Activated CD8-positive, alpha-beta T cell treated with anti-CD3 and anti-CD28 coated beads for 36 hours (primary cell): Measurements from ENCODE around the gene CSAG3. TPM values are rescaled to one million over a fixed set of nuclear protein-coding genes. Genes with fewer than 3 reads are reported as not detected.
"Not testable (repeated sequence)": the region's sequence is repeated elsewhere in the genome, so short reads cannot be mapped to it uniquely, and the experiment has no call there.

Experiments
- ATAC-seq: fragments of 200-7000 bp; cut with Tn5 transposase; one replicate; pipeline ENCODE4 v1.10.0; 2021; ENCODE audit warnings: mild to moderate bottlenecking, moderate library complexity
- CTCF ChIA-PET: fragments of 350-600 bp; sonication (Branson Sonifier 250); formaldehyde crosslinking; loops from one replicate; lab custom pipeline; 2021; ENCODE audit warnings: antibody characterized with exemption; lab: Charles Lee
- POLR2A ChIA-PET: fragments of 350-600 bp; sonication (Branson Sonifier 250); formaldehyde crosslinking; loops from one replicate; lab custom pipeline; 2021; ENCODE audit warnings: antibody characterized with exemption; lab: Charles Lee
- DNase-seq: peaks from one replicate; pipeline ENCODE4 v3.0.0-alpha.2; 2020
- H3K27ac Mint-ChIP-seq: one replicate; pipeline ENCODE4 v1.8.0; 2021; ENCODE audit warnings: mild to moderate bottlenecking, mixed read lengths
- H3K27me3 Mint-ChIP-seq: one replicate; pipeline ENCODE4 v1.8.0; 2021; ENCODE audit warnings: mixed read lengths
- H3K36me3 Mint-ChIP-seq: one replicate; pipeline ENCODE4 v1.8.0; 2021; ENCODE audit warnings: low read depth, mixed read lengths
- H3K4me1 Mint-ChIP-seq: one replicate; pipeline ENCODE4 v1.8.0; 2021; ENCODE audit warnings: low read depth, mixed read lengths
- H3K4me3 Mint-ChIP-seq: one replicate; pipeline ENCODE4 v1.8.0; 2021; ENCODE audit warnings: mild to moderate bottlenecking, moderate library complexity, mixed read lengths
- H3K9me3 Mint-ChIP-seq: one replicate; pipeline ENCODE4 v1.8.0; 2021; ENCODE audit warnings: mixed read lengths
- intact Hi-C: fragments of 100-400 bp; cut with micrococcal nuclease; formaldehyde crosslinking; loops from one replicate; pipeline ENCODE4 v1.10.0; 2022
- total RNA-seq, 2 experiments: library from RNA; stranded (reverse); gene quantifications; one replicate each; pipeline ENCODE4 v1.2.3, GENCODE V29; 2021
- TF ChIP-seq, protein P1 (sequence below): fragments of 200-600 bp; IDR thresholded peaks from one replicate; pipeline ENCODE4 v1.8.0; 2022; ENCODE audit warnings: antibody characterized with exemption, mild to moderate bottlenecking

The CSAG3 gene
- total RNA-seq, 2 experiments from 2014 or later, result not detected

- POLR2A ChIA-PET, intact Hi-C loops, H3K36me3 Mint-ChIP-seq, ATAC-seq, DNase-seq, H3K4me1 Mint-ChIP-seq, H3K27ac Mint-ChIP-seq, H3K4me3 Mint-ChIP-seq, H3K9me3 Mint-ChIP-seq, H3K27me3 Mint-ChIP-seq, CTCF ChIA-PET: not testable (repeated sequence)
Observed at GRCh38 chrX:152769549-152770289, 10.7 kb downstream of the CSAG3 start, which contains the start of gene MAGEA6. TSS of gene MAGEA6 (minus strand) at chrX:152769689. CDS start at chrX:152767650, 2,039 bp downstream.

- POLR2A ChIA-PET, H3K27ac Mint-ChIP-seq, DNase-seq, CTCF ChIA-PET, H3K27me3 Mint-ChIP-seq, H3K9me3 Mint-ChIP-seq, H3K4me1 Mint-ChIP-seq, H3K4me3 Mint-ChIP-seq, intact Hi-C loops, H3K36me3 Mint-ChIP-seq: not testable (repeated sequence)
- ATAC-seq, result peak; percentile 70
Observed at GRCh38 chrX:152787062-152787461, 28.0 kb downstream of the CSAG3 start.

- TF ChIP-seq, protein P1, sequence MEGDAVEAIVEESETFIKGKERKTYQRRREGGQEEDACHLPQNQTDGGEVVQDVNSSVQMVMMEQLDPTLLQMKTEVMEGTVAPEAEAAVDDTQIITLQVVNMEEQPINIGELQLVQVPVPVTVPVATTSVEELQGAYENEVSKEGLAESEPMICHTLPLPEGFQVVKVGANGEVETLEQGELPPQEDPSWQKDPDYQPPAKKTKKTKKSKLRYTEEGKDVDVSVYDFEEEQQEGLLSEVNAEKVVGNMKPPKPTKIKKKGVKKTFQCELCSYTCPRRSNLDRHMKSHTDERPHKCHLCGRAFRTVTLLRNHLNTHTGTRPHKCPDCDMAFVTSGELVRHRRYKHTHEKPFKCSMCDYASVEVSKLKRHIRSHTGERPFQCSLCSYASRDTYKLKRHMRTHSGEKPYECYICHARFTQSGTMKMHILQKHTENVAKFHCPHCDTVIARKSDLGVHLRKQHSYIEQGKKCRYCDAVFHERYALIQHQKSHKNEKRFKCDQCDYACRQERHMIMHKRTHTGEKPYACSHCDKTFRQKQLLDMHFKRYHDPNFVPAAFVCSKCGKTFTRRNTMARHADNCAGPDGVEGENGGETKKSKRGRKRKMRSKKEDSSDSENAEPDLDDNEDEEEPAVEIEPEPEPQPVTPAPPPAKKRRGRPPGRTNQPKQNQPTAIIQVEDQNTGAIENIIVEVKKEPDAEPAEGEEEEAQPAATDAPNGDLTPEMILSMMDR, result no peak
- Mint-ChIP-seq H3K9me3 (no peaks in the 10 kb centered on the region), H3K36me3 (no peaks in the 10 kb centered on the region), H3K27ac (no peak overlapping the region), H3K27me3 (peaks cover 4% of the 10 kb centered on the region), H3K4me3 (no peak overlapping the region), H3K4me1 (no peaks in the 10 kb centered on the region)
- DNase-seq (no peak), ATAC-seq (no peak)
- POLR2A ChIA-PET, result no interaction called here
- CTCF ChIA-PET, result no interaction called here
- intact Hi-C loops, result no loop called here
Observed at GRCh38 chrX:152798945-152799344, 39.9 kb downstream of the CSAG3 start.

DNA sequence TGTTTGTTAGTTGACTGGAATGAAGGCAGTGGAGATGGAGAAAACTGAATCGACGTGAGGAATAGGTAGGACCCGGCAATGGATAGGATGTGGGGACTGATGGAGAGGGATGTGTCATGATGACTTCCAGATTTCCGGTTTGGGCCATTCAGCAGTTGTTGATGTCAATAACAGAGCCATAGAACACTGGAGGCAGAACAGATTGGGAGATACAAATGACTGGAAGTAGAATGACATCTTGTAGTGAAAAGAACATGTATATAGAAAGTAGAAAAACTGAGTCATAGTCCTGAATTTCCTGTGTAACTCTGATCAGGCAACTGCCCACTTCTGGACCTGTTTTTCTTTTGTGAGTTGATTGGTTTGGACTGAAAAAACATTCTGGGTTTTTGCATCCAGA lies 47.0 kb downstream of the CSAG3 start:
- ChIA-PET POLR2A (no interaction called here), CTCF (no interaction called here)
- no peak overlapping the region for H3K4me3 Mint-ChIP-seq
- intact Hi-C loops, result no loop called here
- no peak overlapping the region for H3K27ac Mint-ChIP-seq
- H3K27me3 Mint-ChIP-seq, result peaks cover 8% of the 10 kb centered on the region
- TF ChIP-seq, protein P1, result no peak
- ATAC-seq (no peak), DNase-seq (no peak)
- no peaks in the 10 kb centered on the region for H3K36me3 Mint-ChIP-seq
- no peaks in the 10 kb centered on the region for H3K9me3 Mint-ChIP-seq
- peaks cover 4% of the 10 kb centered on the region for H3K4me1 Mint-ChIP-seq

Other genes starting within 250 kb of the CSAG3 start
- not detected for gene GABRQ, start 121.3 kb upstream of the CSAG3 start, total RNA-seq
- not detected for gene MAGEA3, start 60.4 kb upstream of the CSAG3 start, total RNA-seq
- gene CSAG2, start 49.9 kb upstream of the CSAG3 start, total RNA-seq, result not detected
- not detected for gene MAGEA2B, start 44.6 kb upstream of the CSAG3 start, total RNA-seq
- gene CSAG1, start 25.5 kb upstream of the CSAG3 start, total RNA-seq, result not detected
- gene MAGEA12, start 25.5 kb upstream of the CSAG3 start, total RNA-seq, result not detected
- gene MAGEA2, start 5.4 kb upstream of the CSAG3 start, total RNA-seq, result not detected
- gene MAGEA6, start 10.5 kb downstream of the CSAG3 start, total RNA-seq, result not detected
- 1 to 10 TPM; 8.3 to 8.8 TPM for gene CETN2, start 71.5 kb downstream of the CSAG3 start, total RNA-seq
- 10 to 100 TPM; 15.0 to 15.8 TPM for gene NSDHL, start 71.8 kb downstream of the CSAG3 start, total RNA-seq
- 1 to 10 TPM; 1.6 to 1.7 TPM for gene ZNF185, start 138.8 kb downstream of the CSAG3 start, total RNA-seq
- gene PNMA5, start 234.9 kb downstream of the CSAG3 start, total RNA-seq, result not detected